GM12801 (cell line): Measurements from ENCODE around the gene TMEM175.

ENCODE experiments used
- TF ChIP-seq, protein P1 (sequence below): IDR thresholded peaks from one replicate; pipeline ENCODE4 v1.5.1; 2011; ENCODE audit warnings: control low read depth; ENCODE audit not compliant: insufficient read length; ENCODE audit errors: extremely low read depth

The TMEM175 gene

DNA sequence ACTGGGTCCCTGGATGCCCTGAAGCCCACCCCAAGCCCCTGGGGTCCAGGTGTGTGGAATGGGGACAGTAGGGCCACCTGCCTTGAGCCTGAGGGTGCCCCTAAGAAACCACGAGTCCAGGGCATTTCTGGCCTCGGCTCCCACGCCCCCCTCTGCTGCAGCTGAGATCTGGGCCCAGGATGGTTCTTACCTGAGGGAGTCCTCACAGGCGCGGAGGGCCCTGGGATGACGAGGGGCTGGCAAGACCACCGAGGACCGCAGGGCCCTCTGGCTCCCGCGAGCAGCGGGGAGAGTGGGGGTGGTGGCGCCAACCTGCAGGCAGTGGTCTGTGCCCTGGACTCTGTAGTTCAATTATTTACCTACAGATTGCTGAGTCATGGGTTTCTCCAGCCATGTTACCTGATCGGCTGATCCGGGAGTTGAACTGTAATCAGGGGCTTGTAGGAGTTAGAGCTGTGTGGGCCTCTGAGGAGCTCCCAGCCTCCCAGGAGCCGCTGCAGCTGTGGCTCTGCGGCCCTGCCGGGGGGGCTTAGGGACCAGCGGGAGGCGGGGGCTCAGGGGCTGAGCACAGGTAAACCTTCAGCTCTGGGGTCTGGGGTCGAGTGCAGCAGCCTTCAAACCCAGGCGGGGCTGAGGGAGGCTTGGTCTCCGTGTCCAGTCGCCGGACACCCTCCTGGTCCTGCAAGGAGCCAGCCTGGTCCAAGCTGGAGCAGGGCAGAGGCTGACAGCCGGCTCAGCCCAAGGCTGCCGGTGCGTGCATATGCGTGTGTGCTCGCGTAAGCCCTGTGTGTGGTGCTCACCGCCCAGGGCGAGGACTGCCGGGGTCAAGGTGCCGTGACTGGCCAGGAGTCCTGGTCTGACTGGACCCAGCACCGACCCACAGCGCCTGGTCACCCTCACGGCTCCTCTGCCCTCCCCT, 61.1 kb downstream of the TMEM175 start, which contains the start of gene SLC26A1:
TSS of gene SLC26A1 (minus strand) at position 294 of the 919 bp plus-strand sequence. CDS start 1,701 bp downstream, outside the sequence.
- TF ChIP-seq, protein P1, sequence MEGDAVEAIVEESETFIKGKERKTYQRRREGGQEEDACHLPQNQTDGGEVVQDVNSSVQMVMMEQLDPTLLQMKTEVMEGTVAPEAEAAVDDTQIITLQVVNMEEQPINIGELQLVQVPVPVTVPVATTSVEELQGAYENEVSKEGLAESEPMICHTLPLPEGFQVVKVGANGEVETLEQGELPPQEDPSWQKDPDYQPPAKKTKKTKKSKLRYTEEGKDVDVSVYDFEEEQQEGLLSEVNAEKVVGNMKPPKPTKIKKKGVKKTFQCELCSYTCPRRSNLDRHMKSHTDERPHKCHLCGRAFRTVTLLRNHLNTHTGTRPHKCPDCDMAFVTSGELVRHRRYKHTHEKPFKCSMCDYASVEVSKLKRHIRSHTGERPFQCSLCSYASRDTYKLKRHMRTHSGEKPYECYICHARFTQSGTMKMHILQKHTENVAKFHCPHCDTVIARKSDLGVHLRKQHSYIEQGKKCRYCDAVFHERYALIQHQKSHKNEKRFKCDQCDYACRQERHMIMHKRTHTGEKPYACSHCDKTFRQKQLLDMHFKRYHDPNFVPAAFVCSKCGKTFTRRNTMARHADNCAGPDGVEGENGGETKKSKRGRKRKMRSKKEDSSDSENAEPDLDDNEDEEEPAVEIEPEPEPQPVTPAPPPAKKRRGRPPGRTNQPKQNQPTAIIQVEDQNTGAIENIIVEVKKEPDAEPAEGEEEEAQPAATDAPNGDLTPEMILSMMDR: no peak

DNA sequence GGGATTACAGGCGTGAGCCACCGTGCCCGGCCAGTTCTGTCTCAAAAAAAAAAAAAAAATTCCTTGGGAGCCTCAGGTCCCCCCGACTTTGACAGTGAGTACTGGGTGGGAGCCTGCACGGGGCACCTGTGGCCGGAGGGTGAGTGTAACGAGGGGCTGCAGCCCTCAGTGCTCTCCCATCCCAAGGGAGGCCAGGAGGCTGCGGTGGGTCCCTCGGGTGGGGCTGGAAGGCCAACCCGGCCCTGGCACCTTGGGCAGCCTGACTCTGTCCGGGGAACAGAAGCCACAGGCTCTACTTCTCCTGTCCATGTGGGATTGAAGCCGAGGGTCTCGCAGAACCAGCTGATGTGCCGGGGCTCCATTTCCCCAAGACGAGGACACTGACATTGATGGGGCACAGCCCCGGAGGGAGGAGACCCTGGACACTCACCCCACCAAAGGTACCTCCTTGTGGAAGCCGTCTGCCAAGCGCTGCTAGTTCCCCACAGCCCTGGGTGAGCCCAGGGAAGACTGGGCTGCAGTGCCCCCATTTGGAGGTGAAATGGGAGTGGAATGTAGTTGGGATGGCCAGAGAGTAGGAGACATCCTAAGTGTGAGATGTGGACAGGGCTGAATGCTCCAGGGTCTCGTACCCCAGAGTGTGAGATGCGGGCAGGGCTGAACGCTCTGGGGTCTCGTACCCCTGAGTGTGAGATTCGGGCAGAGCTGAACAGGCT, 63.2 kb downstream of the TMEM175 start:
- TF ChIP-seq, protein P1: no peak

- TF ChIP-seq, protein P1: no peak
Observed at GRCh38 chr4:996030-996996, 64.1 kb downstream of the TMEM175 start.

GRCh38 chr4:996997-997374, 64.7 kb downstream of the TMEM175 start:
- TF ChIP-seq, protein P1: no peak

DNA sequence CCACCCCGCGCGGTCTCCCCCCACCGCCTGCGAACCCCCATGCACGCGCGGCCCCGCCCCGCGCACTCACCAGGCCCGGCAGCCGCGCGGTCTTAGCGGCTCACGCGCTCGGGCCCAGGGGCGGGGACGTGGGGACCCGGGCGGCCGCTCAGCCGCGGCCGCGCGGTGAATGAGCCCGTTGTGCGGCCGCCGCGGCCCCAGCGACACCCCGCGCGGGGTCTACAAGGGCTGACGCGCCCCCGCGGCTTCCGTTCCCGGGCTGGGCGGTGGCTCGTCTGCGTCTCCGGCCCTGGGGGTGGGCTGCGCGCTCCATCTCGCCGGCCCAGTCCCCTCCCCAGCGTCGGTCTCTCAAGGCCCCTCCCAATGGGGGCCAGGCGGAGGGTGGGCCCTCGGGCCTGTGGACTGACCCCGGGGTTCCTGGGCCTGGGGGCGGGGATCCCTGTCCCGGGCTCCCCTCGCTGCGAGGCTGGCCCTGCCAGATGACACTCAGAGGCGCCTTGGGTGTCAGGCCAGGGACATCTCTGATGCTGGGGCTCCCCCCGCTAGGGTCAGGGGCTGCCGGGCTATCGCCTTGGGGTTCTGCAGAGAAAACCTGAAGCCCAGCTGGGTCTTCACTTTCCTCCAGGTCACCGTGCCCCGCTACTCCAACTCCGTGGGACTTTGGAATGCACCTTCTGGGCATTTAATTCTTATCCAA, 65.3 kb downstream of the TMEM175 start:
- TF ChIP-seq, protein P1: no peak

DNA sequence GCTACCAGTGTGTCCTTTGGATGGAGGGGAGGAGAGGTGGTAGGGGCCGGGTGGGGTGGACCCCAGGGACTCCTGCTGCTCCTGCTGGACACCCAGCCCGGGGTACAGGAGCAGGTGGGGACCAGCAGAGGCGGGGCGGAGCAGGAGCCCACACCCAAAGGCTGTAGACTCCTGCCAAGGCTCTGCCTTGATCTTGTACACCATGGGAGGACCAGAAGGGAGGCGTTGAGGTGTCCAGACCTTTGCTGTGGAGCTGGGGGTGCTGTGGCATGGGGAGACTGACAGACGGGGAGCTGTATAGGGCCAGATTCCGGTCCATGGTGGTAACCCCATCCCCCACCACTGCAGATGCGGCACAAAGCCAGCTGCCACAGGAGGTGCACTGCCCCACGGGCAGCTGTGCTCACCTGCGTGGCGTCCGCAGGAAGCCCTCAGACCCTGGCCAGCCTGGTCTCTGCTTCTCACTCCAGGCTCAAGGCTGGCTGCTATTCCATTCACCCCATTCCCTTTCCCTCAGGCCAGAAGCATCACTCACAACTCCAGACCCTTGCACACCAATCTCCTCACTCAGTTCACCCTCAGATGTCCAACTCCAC, 65.9 kb downstream of the TMEM175 start:
- TF ChIP-seq, protein P1: no peak
